ENCODE data around the gene CRTC3. TPM values are rescaled to one million over a fixed set of nuclear protein-coding genes. Genes with fewer than 3 reads are reported as not detected.

Gene CRTC3
- total RNA-seq, 4 donors from 2014 or later = 19.8 to 33.1 (median 25.9) TPM

- Histone ChIP-seq H3K27ac (no peak overlapping the region), H3K4me1 (no peaks in the 10 kb centered on the region), H3K4me3 (no peak overlapping the region), H3K36me3 (no peaks in the 10 kb centered on the region), H3K27me3 (no peaks in the 10 kb centered on the region), H3K9me3 (no peaks in the 10 kb centered on the region)
- DNase-seq = no peak
- TF ChIP-seq POLR2A (IDR thresholded peaks at IDR 0.05) (no peak), CTCF (IDR thresholded peaks at IDR 0.05) (no peak)
Observed at GRCh38 chr15:90679959-90680358, 150.2 kb downstream of the CRTC3 start.

DNA sequence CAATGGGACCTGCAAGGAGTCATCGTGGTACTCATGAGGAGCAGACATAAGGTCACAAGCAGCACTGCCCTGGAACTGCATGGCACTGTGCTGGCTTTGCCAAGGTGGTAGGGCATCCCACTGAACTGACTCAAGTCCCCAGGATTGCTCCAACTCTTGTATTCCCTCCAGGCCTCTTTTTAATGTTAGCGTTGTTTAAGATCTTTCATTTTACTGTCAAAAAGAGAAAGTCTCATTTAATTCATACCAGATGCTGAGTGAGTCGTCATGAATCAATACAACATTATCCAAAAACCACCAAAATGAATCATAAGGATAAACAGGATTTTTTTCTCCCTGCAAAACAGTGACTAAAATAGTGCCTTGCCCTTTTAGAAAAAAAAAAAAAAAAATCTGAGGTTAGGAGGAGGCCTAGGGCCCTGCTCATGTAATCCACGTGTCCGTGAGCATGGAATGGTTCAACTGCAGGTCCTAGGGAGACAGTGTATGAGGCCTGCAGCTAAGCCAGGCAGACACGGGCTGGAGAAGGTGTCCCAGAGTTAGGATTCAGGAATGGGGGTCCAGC is 150.7 kb downstream of the CRTC3 start:
- no peak overlapping the region for H3K27ac ChIP-seq
- H3K9me3 ChIP-seq = no peaks in the 10 kb centered on the region
- no peak overlapping the region for H3K4me3 ChIP-seq
- no peaks in the 10 kb centered on the region for H3K27me3 ChIP-seq
- no peaks in the 10 kb centered on the region for H3K4me1 ChIP-seq
- no peak for DNase-seq
- no peak for TF ChIP-seq POLR2A (IDR thresholded peaks at IDR 0.05)
- TF ChIP-seq CTCF (IDR thresholded peaks at IDR 0.05) = no peak
- no peaks in the 10 kb centered on the region for H3K36me3 ChIP-seq

DNA sequence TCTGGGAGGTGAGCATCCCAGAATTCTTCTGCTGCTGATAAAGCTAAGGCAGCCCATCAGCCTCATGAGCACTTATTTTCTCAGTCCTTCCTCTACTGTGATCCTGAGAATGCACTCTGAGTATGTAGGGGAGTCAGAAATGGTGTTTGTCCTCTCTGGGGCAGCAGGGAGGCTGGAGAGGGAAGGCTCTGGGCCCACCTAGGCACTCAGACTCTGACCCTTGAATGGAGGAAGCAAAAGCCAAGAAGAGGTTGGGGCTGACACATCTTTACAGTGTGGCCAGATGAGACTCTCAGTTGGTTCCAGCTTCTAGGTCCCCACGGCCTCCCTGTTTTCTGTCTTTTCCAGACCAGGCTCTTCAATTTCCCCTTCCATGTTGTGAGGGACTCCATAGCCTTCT is 151.3 kb downstream of the CRTC3 start:
- Histone ChIP-seq H3K9me3 (no peaks in the 10 kb centered on the region), H3K36me3 (no peaks in the 10 kb centered on the region), H3K27ac (no peak overlapping the region), H3K4me1 (no peaks in the 10 kb centered on the region), H3K4me3 (no peak overlapping the region), H3K27me3 (no peaks in the 10 kb centered on the region)
- no peak for TF ChIP-seq POLR2A (IDR thresholded peaks at IDR 0.05)
- no peak for TF ChIP-seq CTCF (IDR thresholded peaks at IDR 0.05)
- DNase-seq = no peak

- H3K4me1 ChIP-seq = no peaks in the 10 kb centered on the region
- no peaks in the 10 kb centered on the region for H3K36me3 ChIP-seq
- no peaks in the 10 kb centered on the region for H3K9me3 ChIP-seq
- DNase-seq = no peak
- TF ChIP-seq CTCF (IDR thresholded peaks at IDR 0.05) (no peak), POLR2A (IDR thresholded peaks at IDR 0.05) (no peak)
- H3K4me3 ChIP-seq = no peak overlapping the region
- H3K27ac ChIP-seq = no peak overlapping the region
- no peaks in the 10 kb centered on the region for H3K27me3 ChIP-seq
Observed at GRCh38 chr15:90681480-90681879, 151.8 kb downstream of the CRTC3 start.

DNA sequence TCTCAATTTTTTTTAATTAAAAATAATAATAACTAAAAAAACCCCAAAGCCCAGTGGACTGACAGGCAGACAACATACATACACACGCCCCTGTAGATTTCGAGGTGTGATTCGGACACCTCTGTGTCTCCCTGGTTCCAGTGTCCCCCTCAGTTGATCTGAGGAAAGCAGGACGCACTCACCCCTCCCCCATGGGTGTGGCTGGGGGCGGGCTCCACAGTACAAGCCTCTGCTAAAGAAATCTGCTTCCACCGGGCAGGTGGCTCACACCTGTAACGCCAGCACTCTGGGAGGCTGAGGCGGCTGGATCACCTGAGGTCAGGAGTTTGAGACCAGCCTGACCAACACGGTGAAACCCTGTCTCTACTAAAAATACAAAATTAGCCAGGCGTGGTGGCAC is 153.6 kb downstream of the CRTC3 start:
- Histone ChIP-seq H3K27me3 (no peaks in the 10 kb centered on the region), H3K36me3 (no peaks in the 10 kb centered on the region), H3K27ac (no peak overlapping the region), H3K4me3 (no peak overlapping the region), H3K9me3 (no peaks in the 10 kb centered on the region), H3K4me1 (no peaks in the 10 kb centered on the region)
- TF ChIP-seq CTCF (IDR thresholded peaks at IDR 0.05) = no peak
- no peak for TF ChIP-seq POLR2A (IDR thresholded peaks at IDR 0.05)
- DNase-seq = no peak

GRCh38 chr15:90683876-90684275 is 154.2 kb downstream of the CRTC3 start:
- no peak overlapping the region for H3K27ac ChIP-seq
- H3K4me3 ChIP-seq = no peak overlapping the region
- H3K27me3 ChIP-seq = no peaks in the 10 kb centered on the region
- H3K36me3 ChIP-seq = no peaks in the 10 kb centered on the region
- H3K9me3 ChIP-seq = no peaks in the 10 kb centered on the region
- no peak for DNase-seq
- H3K4me1 ChIP-seq = no peaks in the 10 kb centered on the region
- TF ChIP-seq CTCF (IDR thresholded peaks at IDR 0.05) = no peak
- TF ChIP-seq POLR2A (IDR thresholded peaks at IDR 0.05) = no peak

All from Peyer's patch (tissue), 4 donors.